WTC11 (cell line): Measurements from ENCODE around the gene CILP2. TPM values are rescaled to one million over a fixed set of nuclear protein-coding genes. Genes with fewer than 3 reads are reported as not detected.

ENCODE experiments used
- ATAC-seq: fragments of 200-7000 bp; cut with Tn5 transposase; 2 replicates; pipeline ENCODE4 v1.10.0; 2021; ENCODE audit warnings: mild to moderate bottlenecking, moderate library complexity
- CTCF ChIA-PET: fragments of 300-600 bp; sonication (Branson Sonifier 250); formaldehyde crosslinking; loops from one replicate; lab custom pipeline; 2021; ENCODE audit warnings: antibody characterized with exemption; lab: Charles Lee
- POLR2A ChIA-PET: fragments of 350-600 bp; sonication (Branson Sonifier 250); formaldehyde crosslinking; loops from one replicate; lab custom pipeline; 2021; ENCODE audit warnings: antibody characterized with exemption; lab: Charles Lee
- DNase-seq: peaks from one replicate; pipeline ENCODE4 v3.0.0; 2021; ENCODE audit warnings: low spot score
- H3K27ac Mint-ChIP-seq: 2 replicates; pipeline ENCODE4 v1.8.0; 2021; ENCODE audit warnings: mixed read lengths
- H3K27me3 Mint-ChIP-seq: 2 replicates; pipeline ENCODE4 v1.8.0; 2021; ENCODE audit warnings: low read depth, mild to moderate bottlenecking, moderate library complexity, mixed read lengths
- H3K36me3 Mint-ChIP-seq: 2 replicates; pipeline ENCODE4 v1.8.0; 2021; ENCODE audit warnings: mixed read lengths
- H3K4me1 Mint-ChIP-seq: 2 replicates; pipeline ENCODE4 v1.8.0; 2022; ENCODE audit warnings: mixed read lengths
- H3K4me3 Mint-ChIP-seq: 2 replicates; pipeline ENCODE4 v1.8.0; 2021; ENCODE audit warnings: mild to moderate bottlenecking, moderate library complexity, mixed read lengths
- H3K9me3 Mint-ChIP-seq: 2 replicates; pipeline ENCODE4 v1.8.0; 2021; ENCODE audit warnings: mixed read lengths
- CDX4 ChIP-seq: fragments of 250-450 bp; sonication (Bioruptor Pico); IDR thresholded peaks from 2 replicates; pipeline ENCODE4 v1.9.0; 2021; ENCODE audit warnings: moderate library complexity, mild to moderate bottlenecking, inconsistent platforms, borderline replicate concordance
- CREB1 ChIP-seq: sonication (generic); formaldehyde crosslinking; IDR thresholded peaks from 2 replicates; pipeline ENCODE4 v1.8.0; 2023; ENCODE audit warnings: mild to moderate bottlenecking, missing genetic modification reagents
- ELF4 ChIP-seq: sonication (generic); formaldehyde crosslinking; IDR thresholded peaks from 2 replicates; pipeline ENCODE4 v1.8.1; 2022; ENCODE audit warnings: low read depth, mild to moderate bottlenecking, moderate library complexity, missing genetic modification reagents
- ERG ChIP-seq: fragments of 250-450 bp; sonication (Bioruptor Pico); IDR thresholded peaks from 2 replicates; pipeline ENCODE4 v1.8.0; 2021; ENCODE audit warnings: mild to moderate bottlenecking
- FOXP1 ChIP-seq: sonication (generic); formaldehyde crosslinking; IDR thresholded peaks from 2 replicates; pipeline ENCODE4 v1.8.0; 2022; ENCODE audit warnings: missing genetic modification reagents, mild to moderate bottlenecking, moderate library complexity, borderline replicate concordance
- GTF2I ChIP-seq: fragments of 250-450 bp; sonication (Bioruptor Pico); conservative IDR thresholded peaks from 2 replicates; pipeline ENCODE4 v1.4.0; 2021; ENCODE audit warnings: mild to moderate bottlenecking
- MXD4 ChIP-seq: fragments of 250-450 bp; sonication (Bioruptor Pico); IDR thresholded peaks from 2 replicates; pipeline ENCODE4 v1.8.0; 2021; ENCODE audit warnings: mild to moderate bottlenecking, moderate library complexity, borderline replicate concordance
- NFATC4 ChIP-seq: fragments of 250-450 bp; sonication (Bioruptor Pico); IDR thresholded peaks from 2 replicates; pipeline ENCODE4 v1.9.0; 2021; ENCODE audit warnings: mild to moderate bottlenecking
- NFYB ChIP-seq: sonication (generic); formaldehyde crosslinking; conservative IDR thresholded peaks from 2 replicates; pipeline ENCODE4 v1.8.0; 2022; ENCODE audit warnings: low read depth, missing genetic modification reagents
- PRRX2 ChIP-seq: fragments of 250-450 bp; sonication (Bioruptor Pico); IDR thresholded peaks from 2 replicates; pipeline ENCODE4 v1.8.0; 2021; ENCODE audit warnings: mild to moderate bottlenecking
- SMAD3 ChIP-seq: sonication (generic); formaldehyde crosslinking; IDR thresholded peaks from 2 replicates; pipeline ENCODE4 v1.8.0; 2022; ENCODE audit warnings: missing genetic modification reagents, mild to moderate bottlenecking, borderline replicate concordance
- ZNF121 ChIP-seq: sonication (generic); formaldehyde crosslinking; IDR thresholded peaks from 2 replicates; pipeline ENCODE4 v1.8.0; 2023; ENCODE audit warnings: missing genetic modification reagents
- ZNF263 ChIP-seq: sonication (generic); formaldehyde crosslinking; IDR thresholded peaks from 2 replicates; pipeline ENCODE4 v1.8.1; 2022; ENCODE audit warnings: low read depth, mild to moderate bottlenecking, moderate library complexity, missing genetic modification reagents
- ZNF396 ChIP-seq: fragments of 250-450 bp; sonication (Bioruptor Pico); IDR thresholded peaks from 2 replicates; pipeline ENCODE4 v1.8.0; 2021; ENCODE audit warnings: mild to moderate bottlenecking, moderate library complexity, borderline replicate concordance
- ZNF423 ChIP-seq: fragments of 250-450 bp; sonication (Bioruptor Pico); IDR thresholded peaks from 2 replicates; pipeline ENCODE4 v2.1.2; 2022; ENCODE audit warnings: mild to moderate bottlenecking, moderate library complexity
- ZNF532 ChIP-seq: fragments of 250-450 bp; sonication (Bioruptor Pico); IDR thresholded peaks from 2 replicates; pipeline ENCODE4 v1.9.0; 2021; ENCODE audit warnings: mild to moderate bottlenecking, borderline replicate concordance
- total RNA-seq: library from RNA; stranded (reverse); gene quantifications from 3 replicates; pipeline ENCODE4 v1.2.3, GENCODE V29; 2021
- TF ChIP-seq, protein P1 (sequence below): sonication (generic); formaldehyde crosslinking; IDR thresholded peaks from 2 replicates; pipeline ENCODE4 v1.8.1; 2022; ENCODE audit warnings: low read depth, missing genetic modification reagents, borderline replicate concordance
- TF ChIP-seq, protein P2 (sequence below): sonication (generic); formaldehyde crosslinking; IDR thresholded peaks from 2 replicates; pipeline ENCODE4 v1.8.1; 2022; ENCODE audit warnings: mild to moderate bottlenecking, missing genetic modification reagents, moderate library complexity, borderline replicate concordance
- TF ChIP-seq, protein P3 (sequence below): sonication (generic); formaldehyde crosslinking; IDR thresholded peaks from 2 replicates; pipeline ENCODE4 v1.8.0; 2023; ENCODE audit warnings: missing genetic modification reagents, mild to moderate bottlenecking, borderline replicate concordance
- TF ChIP-seq, protein P4 (sequence below): sonication (generic); formaldehyde crosslinking; IDR thresholded peaks from 2 replicates; pipeline ENCODE4 v1.8.1; 2023; ENCODE audit warnings: mild to moderate bottlenecking, missing genetic modification reagents, borderline replicate concordance

The CILP2 gene
- total RNA-seq, 1 experiment from 2014 or later = 7.9 TPM

DNA sequence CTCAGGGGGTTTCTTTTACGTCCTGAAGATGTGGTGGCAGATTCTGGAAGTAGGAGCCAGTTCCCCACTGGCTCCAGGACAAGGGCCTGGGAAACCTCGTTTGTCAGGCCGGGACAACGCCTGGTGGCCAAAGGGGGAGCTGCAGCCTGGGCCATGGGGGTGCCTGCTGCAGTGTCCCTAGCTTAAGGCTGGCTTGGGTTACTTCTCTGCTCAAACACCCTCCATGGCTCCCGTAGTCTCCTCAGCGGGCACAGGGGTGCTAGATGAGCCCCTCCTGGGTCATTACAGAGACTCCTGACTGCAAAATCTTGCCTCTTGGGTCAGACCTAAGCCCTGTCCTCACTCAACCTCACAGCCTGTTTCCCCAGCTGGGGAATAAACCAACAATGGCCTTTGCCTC, 14.7 kb downstream of the CILP2 start:
- Mint-ChIP-seq H3K36me3 (no peaks in the 10 kb centered on the region), H3K27ac (no peak overlapping the region), H3K4me1 (no peaks in the 10 kb centered on the region), H3K9me3 (no peaks in the 10 kb centered on the region), H3K4me3 (no peak overlapping the region), H3K27me3 (no peaks in the 10 kb centered on the region)
- ATAC-seq (peak; percentile 78), DNase-seq (peak; percentile 84)
- POLR2A ChIA-PET = interaction anchor here (1.0 kb wide), 1 partner anchor 17 kb away, joined by 3 read pairs; no protein-coding TSS in a partner anchor
- CTCF ChIA-PET = interaction anchor here (0.7 to 9.9 kb wide), 34 partner anchors 9 to 328 kb away, joined by 3 to 408 read pairs (median 4); partner anchors contain the start of genes CILP2, GMIP, LPAR2 and NDUFA13
- TF ChIP-seq NFATC4 (CRISPR knock-in tag) = no peak
- TF ChIP-seq FOXP1 (CRISPR knock-in tag) = no peak
- TF ChIP-seq CREB1 = no peak
- TF ChIP-seq ZNF396 (CRISPR knock-in tag) = 0 out of 2 replicates have a peak, but pooled peaks have one; percentile 86
- TF ChIP-seq ZNF423 (CRISPR knock-in tag) = no peak
- no peak for TF ChIP-seq MXD4 (CRISPR knock-in tag)
- TF ChIP-seq GTF2I (CRISPR knock-in tag) = peak; percentile 97
- TF ChIP-seq, protein P1, sequence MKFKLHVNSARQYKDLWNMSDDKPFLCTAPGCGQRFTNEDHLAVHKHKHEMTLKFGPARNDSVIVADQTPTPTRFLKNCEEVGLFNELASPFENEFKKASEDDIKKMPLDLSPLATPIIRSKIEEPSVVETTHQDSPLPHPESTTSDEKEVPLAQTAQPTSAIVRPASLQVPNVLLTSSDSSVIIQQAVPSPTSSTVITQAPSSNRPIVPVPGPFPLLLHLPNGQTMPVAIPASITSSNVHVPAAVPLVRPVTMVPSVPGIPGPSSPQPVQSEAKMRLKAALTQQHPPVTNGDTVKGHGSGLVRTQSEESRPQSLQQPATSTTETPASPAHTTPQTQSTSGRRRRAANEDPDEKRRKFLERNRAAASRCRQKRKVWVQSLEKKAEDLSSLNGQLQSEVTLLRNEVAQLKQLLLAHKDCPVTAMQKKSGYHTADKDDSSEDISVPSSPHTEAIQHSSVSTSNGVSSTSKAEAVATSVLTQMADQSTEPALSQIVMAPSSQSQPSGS (CRISPR knock-in tag) = no peak
- TF ChIP-seq, protein P2, sequence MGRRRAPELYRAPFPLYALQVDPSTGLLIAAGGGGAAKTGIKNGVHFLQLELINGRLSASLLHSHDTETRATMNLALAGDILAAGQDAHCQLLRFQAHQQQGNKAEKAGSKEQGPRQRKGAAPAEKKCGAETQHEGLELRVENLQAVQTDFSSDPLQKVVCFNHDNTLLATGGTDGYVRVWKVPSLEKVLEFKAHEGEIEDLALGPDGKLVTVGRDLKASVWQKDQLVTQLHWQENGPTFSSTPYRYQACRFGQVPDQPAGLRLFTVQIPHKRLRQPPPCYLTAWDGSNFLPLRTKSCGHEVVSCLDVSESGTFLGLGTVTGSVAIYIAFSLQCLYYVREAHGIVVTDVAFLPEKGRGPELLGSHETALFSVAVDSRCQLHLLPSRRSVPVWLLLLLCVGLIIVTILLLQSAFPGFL (CRISPR knock-in tag) = no peak
- peak; percentile 100 for TF ChIP-seq ZNF121
- TF ChIP-seq NFYB (CRISPR knock-in tag) = no peak
- TF ChIP-seq PRRX2 = 0 out of 2 replicates have a peak, but pooled peaks have one; percentile 58
- no peak for TF ChIP-seq ELF4 (CRISPR knock-in tag)
- peak; percentile 65; the same call in 1 of the 2 replicates for TF ChIP-seq ERG
- TF ChIP-seq ZNF263 (CRISPR knock-in tag) = no peak
- TF ChIP-seq CDX4 = no peak
- TF ChIP-seq ZNF532 (CRISPR knock-in tag) = no peak
- TF ChIP-seq, protein P3, sequence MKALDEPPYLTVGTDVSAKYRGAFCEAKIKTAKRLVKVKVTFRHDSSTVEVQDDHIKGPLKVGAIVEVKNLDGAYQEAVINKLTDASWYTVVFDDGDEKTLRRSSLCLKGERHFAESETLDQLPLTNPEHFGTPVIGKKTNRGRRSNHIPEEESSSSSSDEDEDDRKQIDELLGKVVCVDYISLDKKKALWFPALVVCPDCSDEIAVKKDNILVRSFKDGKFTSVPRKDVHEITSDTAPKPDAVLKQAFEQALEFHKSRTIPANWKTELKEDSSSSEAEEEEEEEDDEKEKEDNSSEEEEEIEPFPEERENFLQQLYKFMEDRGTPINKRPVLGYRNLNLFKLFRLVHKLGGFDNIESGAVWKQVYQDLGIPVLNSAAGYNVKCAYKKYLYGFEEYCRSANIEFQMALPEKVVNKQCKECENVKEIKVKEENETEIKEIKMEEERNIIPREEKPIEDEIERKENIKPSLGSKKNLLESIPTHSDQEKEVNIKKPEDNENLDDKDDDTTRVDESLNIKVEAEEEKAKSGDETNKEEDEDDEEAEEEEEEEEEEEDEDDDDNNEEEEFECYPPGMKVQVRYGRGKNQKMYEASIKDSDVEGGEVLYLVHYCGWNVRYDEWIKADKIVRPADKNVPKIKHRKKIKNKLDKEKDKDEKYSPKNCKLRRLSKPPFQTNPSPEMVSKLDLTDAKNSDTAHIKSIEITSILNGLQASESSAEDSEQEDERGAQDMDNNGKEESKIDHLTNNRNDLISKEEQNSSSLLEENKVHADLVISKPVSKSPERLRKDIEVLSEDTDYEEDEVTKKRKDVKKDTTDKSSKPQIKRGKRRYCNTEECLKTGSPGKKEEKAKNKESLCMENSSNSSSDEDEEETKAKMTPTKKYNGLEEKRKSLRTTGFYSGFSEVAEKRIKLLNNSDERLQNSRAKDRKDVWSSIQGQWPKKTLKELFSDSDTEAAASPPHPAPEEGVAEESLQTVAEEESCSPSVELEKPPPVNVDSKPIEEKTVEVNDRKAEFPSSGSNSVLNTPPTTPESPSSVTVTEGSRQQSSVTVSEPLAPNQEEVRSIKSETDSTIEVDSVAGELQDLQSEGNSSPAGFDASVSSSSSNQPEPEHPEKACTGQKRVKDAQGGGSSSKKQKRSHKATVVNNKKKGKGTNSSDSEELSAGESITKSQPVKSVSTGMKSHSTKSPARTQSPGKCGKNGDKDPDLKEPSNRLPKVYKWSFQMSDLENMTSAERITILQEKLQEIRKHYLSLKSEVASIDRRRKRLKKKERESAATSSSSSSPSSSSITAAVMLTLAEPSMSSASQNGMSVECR (CRISPR knock-in tag) = no peak
- TF ChIP-seq, protein P4, sequence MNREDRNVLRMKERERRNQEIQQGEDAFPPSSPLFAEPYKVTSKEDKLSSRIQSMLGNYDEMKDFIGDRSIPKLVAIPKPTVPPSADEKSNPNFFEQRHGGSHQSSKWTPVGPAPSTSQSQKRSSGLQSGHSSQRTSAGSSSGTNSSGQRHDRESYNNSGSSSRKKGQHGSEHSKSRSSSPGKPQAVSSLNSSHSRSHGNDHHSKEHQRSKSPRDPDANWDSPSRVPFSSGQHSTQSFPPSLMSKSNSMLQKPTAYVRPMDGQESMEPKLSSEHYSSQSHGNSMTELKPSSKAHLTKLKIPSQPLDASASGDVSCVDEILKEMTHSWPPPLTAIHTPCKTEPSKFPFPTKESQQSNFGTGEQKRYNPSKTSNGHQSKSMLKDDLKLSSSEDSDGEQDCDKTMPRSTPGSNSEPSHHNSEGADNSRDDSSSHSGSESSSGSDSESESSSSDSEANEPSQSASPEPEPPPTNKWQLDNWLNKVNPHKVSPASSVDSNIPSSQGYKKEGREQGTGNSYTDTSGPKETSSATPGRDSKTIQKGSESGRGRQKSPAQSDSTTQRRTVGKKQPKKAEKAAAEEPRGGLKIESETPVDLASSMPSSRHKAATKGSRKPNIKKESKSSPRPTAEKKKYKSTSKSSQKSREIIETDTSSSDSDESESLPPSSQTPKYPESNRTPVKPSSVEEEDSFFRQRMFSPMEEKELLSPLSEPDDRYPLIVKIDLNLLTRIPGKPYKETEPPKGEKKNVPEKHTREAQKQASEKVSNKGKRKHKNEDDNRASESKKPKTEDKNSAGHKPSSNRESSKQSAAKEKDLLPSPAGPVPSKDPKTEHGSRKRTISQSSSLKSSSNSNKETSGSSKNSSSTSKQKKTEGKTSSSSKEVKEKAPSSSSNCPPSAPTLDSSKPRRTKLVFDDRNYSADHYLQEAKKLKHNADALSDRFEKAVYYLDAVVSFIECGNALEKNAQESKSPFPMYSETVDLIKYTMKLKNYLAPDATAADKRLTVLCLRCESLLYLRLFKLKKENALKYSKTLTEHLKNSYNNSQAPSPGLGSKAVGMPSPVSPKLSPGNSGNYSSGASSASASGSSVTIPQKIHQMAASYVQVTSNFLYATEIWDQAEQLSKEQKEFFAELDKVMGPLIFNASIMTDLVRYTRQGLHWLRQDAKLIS (CRISPR knock-in tag) = no peak
- no peak for TF ChIP-seq SMAD3 (CRISPR knock-in tag)
